Body of pancreas (tissue), 4 donors: Measurements from ENCODE around the gene POLA1.
"Not testable (repeated sequence)": the region's sequence is repeated elsewhere in the genome, so short reads cannot be mapped to it uniquely, and the experiment has no call there.

Experiments
- POLR2A ChIP-seq, 3 donors: fragments of 450-650 bp; IDR thresholded peaks; one replicate each; pipeline ENCODE4 v1.6.1; 2016; ENCODE audit warnings: antibody characterized with exemption in 3 of 3, mild to moderate bottlenecking in 2 of 3
- TF ChIP-seq, protein P1 (sequence below), 7 experiments: fragments of 450-650 bp in 4 of 7; fragments of 200-600 bp in 3 of 7; sonication (generic) in 3 of 7; IDR thresholded peaks; one replicate each; pipeline ENCODE4 v1.5.1; 2016 to 2019; ENCODE audit warnings: antibody characterized with exemption in 7 of 7

DNA sequence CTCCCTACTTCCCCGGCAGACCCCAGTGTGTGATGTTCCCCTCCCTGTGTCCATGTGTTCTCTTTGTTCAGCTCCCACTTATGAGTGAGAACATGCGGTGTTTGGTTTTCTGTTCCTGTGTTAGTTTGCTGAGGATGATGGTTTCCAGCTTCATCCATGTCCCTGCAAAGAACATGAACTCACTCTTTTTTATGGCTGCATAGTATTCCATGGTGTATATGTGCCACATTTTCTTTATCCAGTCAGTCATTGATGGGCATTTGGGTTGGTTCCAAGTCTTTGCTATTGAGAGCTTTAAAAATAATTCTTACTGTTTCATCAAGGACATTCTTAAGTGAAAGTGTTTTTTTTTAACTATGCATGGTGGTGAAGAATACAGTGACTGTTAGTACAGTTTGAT is 126.1 kb downstream of the POLA1 start:
- TF ChIP-seq, protein P1, sequence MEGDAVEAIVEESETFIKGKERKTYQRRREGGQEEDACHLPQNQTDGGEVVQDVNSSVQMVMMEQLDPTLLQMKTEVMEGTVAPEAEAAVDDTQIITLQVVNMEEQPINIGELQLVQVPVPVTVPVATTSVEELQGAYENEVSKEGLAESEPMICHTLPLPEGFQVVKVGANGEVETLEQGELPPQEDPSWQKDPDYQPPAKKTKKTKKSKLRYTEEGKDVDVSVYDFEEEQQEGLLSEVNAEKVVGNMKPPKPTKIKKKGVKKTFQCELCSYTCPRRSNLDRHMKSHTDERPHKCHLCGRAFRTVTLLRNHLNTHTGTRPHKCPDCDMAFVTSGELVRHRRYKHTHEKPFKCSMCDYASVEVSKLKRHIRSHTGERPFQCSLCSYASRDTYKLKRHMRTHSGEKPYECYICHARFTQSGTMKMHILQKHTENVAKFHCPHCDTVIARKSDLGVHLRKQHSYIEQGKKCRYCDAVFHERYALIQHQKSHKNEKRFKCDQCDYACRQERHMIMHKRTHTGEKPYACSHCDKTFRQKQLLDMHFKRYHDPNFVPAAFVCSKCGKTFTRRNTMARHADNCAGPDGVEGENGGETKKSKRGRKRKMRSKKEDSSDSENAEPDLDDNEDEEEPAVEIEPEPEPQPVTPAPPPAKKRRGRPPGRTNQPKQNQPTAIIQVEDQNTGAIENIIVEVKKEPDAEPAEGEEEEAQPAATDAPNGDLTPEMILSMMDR (IDR thresholded peaks at IDR 0.05) = not testable (repeated sequence)
- TF ChIP-seq POLR2A (IDR thresholded peaks at IDR 0.05) = not testable (repeated sequence)
